Naive thymus-derived CD4-positive, alpha-beta T cell (primary cell): Measurements from ENCODE around the gene RIT2. TPM values are rescaled to one million over a fixed set of nuclear protein-coding genes. Genes with fewer than 3 reads are reported as not detected.

Experiments
- ATAC-seq: fragments of 150-1000 bp; cut with Tn5 transposase; 2 replicates; pipeline ENCODE4 v1.10.0; 2021; ENCODE audit warnings: mild to moderate bottlenecking, moderate library complexity
- CTCF ChIA-PET: fragments of 350-600 bp; sonication (Branson Sonifier 250); formaldehyde crosslinking; loops from one replicate; lab custom pipeline; 2021; ENCODE audit warnings: antibody characterized with exemption; lab: Charles Lee
- POLR2A ChIA-PET: fragments of 350-600 bp; sonication (Branson Sonifier 250); formaldehyde crosslinking; loops from one replicate; lab custom pipeline; 2021; ENCODE audit warnings: antibody characterized with exemption, inconsistent platforms; lab: Charles Lee
- DNase-seq, 9 donors: peaks; one replicate each; pipeline versions ENCODE4 v3.0.0 to v3.0.0-alpha.2; 2020 to 2022; ENCODE audit warnings: mixed read lengths in 1 of 9
- H3K27ac ChIP-seq: one replicate; pipeline ENCODE4 v1.7.0; 2013; ENCODE audit warnings: mild to moderate bottlenecking, low read depth, low read length, moderate library complexity
- H3K27me3 ChIP-seq, 2 donors: one replicate each; pipeline ENCODE4 v1.7.0; 2013; ENCODE audit warnings: low read length in 2 of 2, mild to moderate bottlenecking in 2 of 2, moderate library complexity in 2 of 2; ENCODE audit not compliant: control insufficient read depth in 2 of 2, insufficient read depth in 2 of 2
- H3K36me3 ChIP-seq, 3 experiments: 1 replicate in 2 of 3; 2 replicates in 1 of 3; pipeline ENCODE4 v1.7.0; 2013; ENCODE audit warnings: low read length in 3 of 3, mild to moderate bottlenecking in 3 of 3, moderate library complexity in 1 of 3; ENCODE audit not compliant: insufficient read depth in 3 of 3, control insufficient read depth in 2 of 3
- H3K4me1 ChIP-seq, 2 donors: one replicate each; pipeline ENCODE4 v1.7.0; 2013; ENCODE audit warnings: low read length in 2 of 2, mild to moderate bottlenecking in 2 of 2, moderate library complexity in 1 of 2; ENCODE audit not compliant: control insufficient read depth in 2 of 2, insufficient read depth in 2 of 2
- H3K4me3 ChIP-seq: 2 replicates; pipeline ENCODE4 v1.7.0; 2013; ENCODE audit warnings: mild to moderate bottlenecking, low read length
- H3K9me3 ChIP-seq, 3 experiments: 1 replicate in 2 of 3; 2 replicates in 1 of 3; pipeline ENCODE4 v1.7.0; 2013; ENCODE audit warnings: low read length in 3 of 3; ENCODE audit not compliant: control insufficient read depth in 2 of 3
- H3K27ac Mint-ChIP-seq, 9 donors: one replicate each; pipeline ENCODE4 v1.8.0; 2020 to 2022; ENCODE audit warnings: mixed read lengths in 9 of 9, mild to moderate bottlenecking in 8 of 9, moderate library complexity in 5 of 9, inconsistent platforms in 2 of 9
- H3K27me3 Mint-ChIP-seq, 5 donors: one replicate each; pipeline ENCODE4 v1.8.0; 2021 to 2022; ENCODE audit warnings: mixed read lengths in 5 of 5, mild to moderate bottlenecking in 1 of 5
- H3K36me3 Mint-ChIP-seq, 5 donors: one replicate each; pipeline ENCODE4 v1.8.0; 2020 to 2022; ENCODE audit warnings: mixed read lengths in 5 of 5, mild to moderate bottlenecking in 3 of 5, inconsistent platforms in 1 of 5
- H3K4me1 Mint-ChIP-seq, 7 donors: one replicate each; pipeline ENCODE4 v1.8.0; 2020 to 2022; ENCODE audit warnings: mixed read lengths in 7 of 7, mild to moderate bottlenecking in 3 of 7, inconsistent platforms in 1 of 7
- H3K4me3 Mint-ChIP-seq, 10 donors: one replicate each; pipeline ENCODE4 v1.8.0; 2020 to 2022; ENCODE audit warnings: mild to moderate bottlenecking in 10 of 10, mixed read lengths in 10 of 10, moderate library complexity in 6 of 10, inconsistent platforms in 2 of 10
- H3K9me3 Mint-ChIP-seq, 11 donors: one replicate each; pipeline ENCODE4 v1.8.0; 2020 to 2022; ENCODE audit warnings: mixed read lengths in 11 of 11, mild to moderate bottlenecking in 4 of 11, inconsistent platforms in 1 of 11, moderate library complexity in 1 of 11
- intact Hi-C, 2 donors: fragments of 100-400 bp; cut with micrococcal nuclease; formaldehyde crosslinking; loops; one replicate each; pipeline ENCODE4 v1.15.1; 2023
- polyA plus RNA-seq, 2 donors: library from polyadenylated mRNA; unstranded; fragments of 300-500 nt; fragmentation: Illumina TruSeq; gene quantifications; one replicate each; pipeline ENCODE4 v1.2.3, GENCODE V29; 2021
- total RNA-seq, 6 experiments: library from RNA in 5 of 6; stranded (reverse) in 5 of 6; gene quantifications; 1 replicate in 5 of 6; 2 replicates in 1 of 6; pipeline ENCODE4 v1.2.3 and lab custom pipeline; 2021 to 2026

RIT2 gene
- total and polyA plus RNA-seq, 7 experiments from 2014 or later: not detected

- POLR2A ChIA-PET: no interaction called here
- no peak overlapping the region for H3K27ac ChIP-seq
- H3K9me3 ChIP-seq: no peaks in the 10 kb centered on the region
- H3K9me3 Mint-ChIP-seq: peaks cover 0 to 12% (median 4%) of the 10 kb centered on the region in 11 donors
- H3K4me3 ChIP-seq: no peak overlapping the region
- H3K4me1 Mint-ChIP-seq: no peaks in the 10 kb centered on the region
- no peaks in the 10 kb centered on the region for H3K4me1 ChIP-seq
- no peak overlapping the region for H3K4me3 Mint-ChIP-seq
- no peaks in the 10 kb centered on the region for H3K36me3 Mint-ChIP-seq
- no peaks in the 10 kb centered on the region for H3K27me3 ChIP-seq
- CTCF ChIA-PET: no interaction called here
- H3K36me3 ChIP-seq: no peaks in the 10 kb centered on the region
- intact Hi-C loops: no loop called here
- DNase-seq: no peak
- no peak overlapping the region for H3K27ac Mint-ChIP-seq
- H3K27me3 Mint-ChIP-seq: no peaks in the 10 kb centered on the region
- no peak for ATAC-seq
Observed at GRCh38 chr18:42707080-42707479, 408.4 kb downstream of the RIT2 start.

- Mint-ChIP-seq H3K4me3 (no peak overlapping the region), H3K27me3 (no peaks in the 10 kb centered on the region), H3K4me1 (no peaks in the 10 kb centered on the region), H3K9me3 (peaks cover 0 to 12% (median 5%) of the 10 kb centered on the region in 11 donors), H3K36me3 (no peaks in the 10 kb centered on the region), H3K27ac (no peak overlapping the region)
- H3K4me1 ChIP-seq: no peaks in the 10 kb centered on the region
- H3K9me3 ChIP-seq: no peaks in the 10 kb centered on the region
- no peaks in the 10 kb centered on the region for H3K36me3 ChIP-seq
- DNase-seq (no peak), ATAC-seq (no peak)
- H3K27ac ChIP-seq: no peak overlapping the region
- intact Hi-C loops: no loop called here
- no peaks in the 10 kb centered on the region for H3K27me3 ChIP-seq
- ChIA-PET CTCF (no interaction called here), POLR2A (no interaction called here)
- H3K4me3 ChIP-seq: no peak overlapping the region
Observed at GRCh38 chr18:42706618-42707017, 408.9 kb downstream of the RIT2 start.

GRCh38 chr18:42706029-42706608, 409.4 kb downstream of the RIT2 start:
- Histone ChIP-seq H3K9me3 (no peaks in the 10 kb centered on the region), H3K4me1 (no peaks in the 10 kb centered on the region), H3K27ac (no peak overlapping the region), H3K36me3 (no peaks in the 10 kb centered on the region), H3K4me3 (no peak overlapping the region), H3K27me3 (no peaks in the 10 kb centered on the region)
- POLR2A ChIA-PET: no interaction called here
- H3K27me3 Mint-ChIP-seq: no peaks in the 10 kb centered on the region
- H3K27ac Mint-ChIP-seq: no peak overlapping the region
- no peaks in the 10 kb centered on the region for H3K4me1 Mint-ChIP-seq
- intact Hi-C loops: no loop called here
- CTCF ChIA-PET: no interaction called here
- H3K36me3 Mint-ChIP-seq: no peaks in the 10 kb centered on the region
- ATAC-seq (no peak), DNase-seq (no peak)
- no peak overlapping the region for H3K4me3 Mint-ChIP-seq
- peaks cover 0 to 12% (median 5%) of the 10 kb centered on the region in 11 donors for H3K9me3 Mint-ChIP-seq

Other genes starting within 250 kb of the RIT2 start
- gene SYT4, start 161.8 kb upstream of the RIT2 start, total RNA-seq: not detected
- not detected for gene SYT4, start 161.8 kb upstream of the RIT2 start, polyA plus RNA-seq